ENCODE results near the gene JMJD6.

JMJD6 gene

DNA sequence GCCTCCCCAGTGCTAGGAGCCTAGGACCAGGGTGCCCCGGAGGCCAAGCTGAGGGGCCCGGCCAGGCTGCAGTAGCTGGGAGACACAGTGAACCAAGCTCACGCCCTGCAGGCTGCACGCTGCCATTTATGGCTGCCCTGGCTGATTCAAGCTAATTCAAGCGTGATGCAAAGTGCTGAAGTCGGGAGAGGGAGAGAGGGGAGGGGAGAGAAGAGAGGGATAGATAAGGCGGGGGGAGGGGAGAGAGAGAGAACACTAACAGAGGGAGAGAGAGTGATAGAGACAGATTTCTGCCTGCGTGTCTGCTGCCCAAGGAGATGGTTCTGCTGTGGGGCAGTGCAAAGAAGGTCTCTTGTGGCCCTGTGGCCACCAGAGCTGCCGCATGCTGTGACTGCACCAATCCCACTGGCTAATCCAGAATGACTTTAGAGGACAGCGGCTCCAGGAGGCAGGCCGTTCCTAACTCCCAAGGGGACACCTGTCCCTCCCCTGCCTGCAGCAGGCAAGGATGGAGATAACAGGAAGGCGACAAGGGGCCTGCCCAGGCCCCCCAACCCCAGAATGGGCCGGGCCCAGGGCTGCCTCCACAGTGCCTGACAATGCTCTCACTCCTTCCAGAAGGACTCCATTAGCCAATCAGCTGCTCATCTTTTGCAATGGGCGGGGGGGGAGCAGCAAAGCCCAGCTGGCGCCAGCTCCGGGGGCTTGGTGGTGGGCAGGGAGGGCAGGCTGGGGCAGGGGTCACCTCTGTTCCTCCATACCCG is 28.5 kb downstream of the JMJD6 start:
- DNase-seq (ENCODE audit: low spot score): no peak

DNA sequence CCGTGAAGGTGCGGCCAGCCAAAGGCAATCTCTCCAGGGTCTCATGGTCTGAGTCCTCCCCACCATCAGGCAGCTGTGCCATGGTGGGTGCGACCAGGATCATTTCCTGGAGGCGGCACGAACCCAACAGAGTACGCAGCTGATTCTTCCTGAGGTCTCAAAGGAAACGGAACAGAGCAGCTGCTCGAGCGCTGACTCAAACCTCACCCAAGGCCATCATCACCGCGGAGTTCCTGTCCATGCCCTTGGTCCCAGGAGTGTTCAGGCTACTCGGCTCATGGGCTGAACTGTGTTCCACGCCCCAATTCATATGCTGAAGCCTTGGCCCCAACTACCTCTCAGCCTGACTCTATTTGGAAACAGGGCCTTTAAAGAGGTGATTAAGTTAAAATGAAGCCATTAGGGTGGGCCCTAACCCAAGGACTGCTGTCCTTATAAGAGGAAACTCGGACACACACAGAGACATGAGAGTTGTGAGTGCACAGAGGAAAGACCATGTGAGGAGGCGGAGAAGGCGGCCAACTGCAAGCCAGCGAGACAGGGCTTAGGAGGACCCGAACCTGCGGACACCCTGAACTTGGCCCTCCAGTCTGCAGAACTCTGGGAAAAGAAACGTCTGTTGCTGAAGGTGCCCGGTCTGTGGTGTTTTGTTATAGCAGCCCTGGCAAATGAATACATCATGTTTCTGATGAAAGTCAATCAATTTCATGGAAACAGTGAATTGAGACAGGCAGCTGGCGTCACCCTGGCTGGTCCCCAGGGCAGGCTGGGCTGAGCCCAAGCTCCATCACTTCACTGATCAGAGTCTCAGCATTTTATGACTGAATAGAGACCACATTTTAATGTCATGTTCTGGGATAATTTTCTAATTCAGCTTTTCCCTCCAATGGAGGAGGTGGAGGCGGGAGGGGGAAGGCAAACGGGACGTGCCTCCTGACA is 29.4 kb downstream of the JMJD6 start:
- no peak for DNase-seq (ENCODE audit: low spot score)

DNA sequence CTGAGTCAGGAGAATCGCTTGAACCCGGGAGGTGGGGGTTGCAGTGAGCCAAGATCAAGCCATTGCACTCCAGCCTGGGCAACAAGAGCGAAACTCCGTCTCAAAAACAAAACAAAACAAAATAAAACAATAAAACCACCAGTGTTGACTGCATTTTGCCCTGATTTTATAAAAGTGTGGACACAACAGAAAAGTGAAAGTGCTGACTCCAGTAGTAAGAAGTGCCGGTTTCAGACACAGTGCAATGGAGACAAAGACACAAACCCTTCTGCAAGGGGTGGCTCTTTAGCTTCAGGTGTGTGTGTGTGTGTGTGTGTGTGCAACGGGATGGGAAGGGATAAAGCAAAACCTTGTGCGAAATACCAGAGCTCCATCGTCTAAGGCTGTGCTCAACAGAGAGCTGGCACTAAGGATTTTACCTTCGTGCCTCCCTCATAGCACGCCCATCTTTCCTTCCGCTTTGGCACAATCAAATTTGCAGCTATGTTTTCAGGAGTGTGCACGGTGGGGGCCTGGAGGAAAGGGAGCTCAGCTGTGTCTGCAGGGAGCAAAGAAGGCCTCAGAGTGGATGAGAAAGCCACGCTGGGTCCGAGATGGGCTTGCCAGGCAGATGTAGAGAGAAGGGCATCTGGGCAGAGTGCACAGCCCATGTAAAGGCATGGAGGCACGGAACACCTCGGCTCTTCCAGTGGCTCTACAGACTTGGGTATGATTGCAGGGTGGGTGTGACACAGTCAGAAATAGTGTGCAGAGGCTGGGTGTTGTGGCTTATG is 31.2 kb downstream of the JMJD6 start:
- DNase-seq (ENCODE audit: low spot score): no peak

DNA sequence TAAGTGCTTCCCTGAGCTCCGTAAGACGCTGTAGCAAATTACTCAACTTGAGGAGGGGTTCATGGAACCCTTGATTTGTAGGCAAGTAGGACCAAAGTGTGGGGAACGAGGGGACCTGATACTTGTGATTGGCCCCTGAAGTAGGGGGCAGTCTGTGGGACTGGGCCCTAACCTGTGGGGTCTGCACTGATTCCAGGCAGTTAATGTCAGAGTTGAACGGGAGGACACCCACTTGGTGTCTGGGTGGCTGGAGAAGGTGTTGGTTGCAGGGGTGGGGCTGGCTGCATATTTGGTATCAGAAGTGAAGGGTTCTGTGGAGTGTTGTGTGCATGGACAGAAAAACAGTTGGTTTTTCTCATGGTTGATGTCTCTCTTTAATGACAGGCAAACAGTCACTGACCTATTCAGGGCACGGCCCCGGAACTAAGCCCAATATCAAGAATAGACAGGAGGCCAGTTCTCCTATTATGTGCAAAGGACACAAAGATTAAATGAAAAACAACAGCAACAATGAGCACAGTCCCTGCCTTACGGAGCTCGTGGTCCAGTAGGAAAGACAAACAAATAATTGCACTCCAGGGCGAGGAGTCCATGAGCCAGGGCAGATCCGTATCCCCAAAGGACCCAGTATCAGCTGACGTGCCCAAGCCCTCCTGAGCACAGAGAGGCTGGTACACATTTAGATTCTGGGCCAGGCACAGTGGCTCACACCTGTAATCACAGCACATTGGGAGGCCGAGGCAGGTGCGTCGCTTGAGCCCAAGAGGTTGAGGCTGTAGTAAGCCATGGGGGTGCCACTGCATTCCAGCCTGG is 34.8 kb downstream of the JMJD6 start:
- DNase-seq (ENCODE audit: low spot score): no peak

DNA sequence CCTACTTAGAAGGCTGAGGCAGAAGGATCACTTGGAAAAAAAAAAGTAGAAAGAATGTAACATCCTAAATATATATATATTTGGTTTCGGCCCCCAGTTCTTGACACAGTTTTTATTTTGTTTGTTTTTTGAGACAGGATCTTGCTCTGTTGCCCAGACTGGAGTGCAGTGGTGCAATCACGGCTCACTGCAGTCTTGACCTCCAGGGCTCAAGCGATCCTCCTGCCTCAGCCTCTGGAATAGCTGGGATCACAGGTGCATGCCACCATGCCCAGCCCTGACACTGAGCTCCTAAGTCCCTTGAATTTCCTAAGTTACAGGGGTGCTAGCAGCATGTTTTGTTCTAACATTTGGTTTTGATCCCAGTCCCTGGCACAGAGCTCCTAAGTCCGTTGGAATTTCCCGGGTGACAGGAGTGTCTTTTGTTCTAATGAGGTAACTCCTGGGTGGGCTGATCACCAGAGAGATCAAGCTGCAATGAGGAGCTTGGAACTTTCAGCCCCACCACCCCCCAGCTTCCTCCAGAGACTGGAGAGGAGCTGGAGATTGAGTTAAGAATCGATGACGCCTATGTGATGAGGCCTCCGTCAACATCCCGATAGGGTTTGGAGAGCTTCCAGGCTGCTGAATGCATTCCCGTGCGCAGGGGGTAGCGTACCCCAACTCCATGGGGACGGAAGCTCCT is 35.7 kb downstream of the JMJD6 start:
- no peak for DNase-seq (ENCODE audit: low spot score)

DNA sequence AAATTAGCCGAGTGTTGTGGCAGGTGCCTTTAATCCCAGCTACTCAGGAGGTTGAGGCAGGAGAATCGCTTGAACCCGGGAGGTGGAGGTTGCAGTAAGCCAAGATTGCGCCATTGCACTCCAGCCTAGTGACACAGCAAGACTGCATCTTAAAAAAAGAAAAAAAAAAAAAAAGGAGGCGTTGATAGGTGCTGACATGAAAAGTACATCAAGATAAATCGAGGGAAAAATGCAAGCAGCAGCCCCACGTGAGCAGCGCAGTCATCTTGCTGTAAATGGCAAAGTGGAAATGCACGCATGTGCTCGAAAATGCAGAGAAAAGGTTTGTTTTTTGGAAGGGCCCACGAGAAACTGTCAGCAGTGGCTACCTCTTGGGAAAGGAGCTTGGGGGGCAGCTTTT is 36.5 kb downstream of the JMJD6 start:
- DNase-seq (ENCODE audit: low spot score): peak; percentile 69

DNA sequence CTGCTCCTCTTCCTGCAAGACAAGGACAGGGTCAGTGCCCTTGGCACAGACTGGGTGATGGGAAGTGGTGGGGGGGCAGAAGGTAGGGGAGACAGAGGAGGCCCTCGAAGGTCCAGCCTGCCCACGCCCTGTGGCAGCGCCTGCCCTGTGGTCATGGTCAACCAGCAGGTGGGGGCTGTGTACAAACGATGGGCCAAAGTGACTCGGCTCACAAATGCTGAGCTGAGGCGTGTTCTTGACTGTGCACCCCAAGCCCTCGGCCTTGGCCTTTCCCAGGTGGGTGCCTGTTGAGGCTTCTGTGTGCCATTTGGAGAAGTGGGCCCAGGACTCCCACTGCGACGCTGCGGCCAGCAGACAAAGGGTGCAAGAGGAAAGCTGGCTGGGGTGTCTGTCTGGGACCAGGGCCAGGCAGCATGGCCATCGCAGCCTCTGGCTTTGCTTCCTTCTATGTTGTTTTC is 38.2 kb downstream of the JMJD6 start:
- DNase-seq (ENCODE audit: low spot score): no peak

DNA sequence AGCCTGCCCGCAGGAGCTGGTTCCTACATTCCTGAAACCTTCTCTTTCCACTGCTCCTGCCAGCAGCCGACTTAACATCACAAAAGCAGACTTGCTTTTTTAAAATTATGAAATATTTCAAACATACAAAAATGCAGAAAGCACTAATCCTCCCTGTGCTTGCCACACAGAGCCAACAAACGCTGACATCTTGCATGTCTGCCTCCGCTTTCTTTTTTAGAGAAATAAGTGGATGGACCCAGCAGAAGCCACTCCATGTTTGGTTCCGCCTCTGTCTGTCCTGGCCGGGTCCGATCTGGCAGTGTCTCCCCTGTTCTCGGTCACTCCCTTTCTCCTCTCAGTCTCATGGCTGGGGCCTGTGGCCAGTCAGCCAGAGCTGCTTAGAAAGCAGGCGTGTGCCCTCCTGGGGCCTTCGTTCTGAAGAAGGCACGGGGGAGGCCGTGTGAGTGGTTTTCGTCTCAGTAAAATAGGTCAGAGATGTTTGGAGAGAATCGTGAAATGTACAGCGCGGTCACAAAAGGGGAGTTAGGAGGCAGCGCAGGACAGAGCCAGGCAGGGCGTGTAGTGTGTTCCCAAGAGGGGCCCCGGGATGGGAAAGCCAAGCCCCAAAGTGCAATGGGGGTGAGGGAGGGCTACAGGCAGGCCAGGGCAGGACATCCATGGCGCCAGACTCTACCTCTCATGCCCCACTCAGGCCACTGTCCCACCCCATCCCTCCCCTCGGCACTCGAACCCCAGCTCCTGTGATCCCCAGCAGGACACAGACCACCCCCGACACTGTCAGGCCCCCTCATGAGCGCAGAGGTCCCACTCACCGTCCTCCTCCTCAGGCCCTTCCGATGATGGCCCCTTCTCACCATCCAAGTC is 38.9 kb downstream of the JMJD6 start:
- DNase-seq (ENCODE audit: low spot score): no peak

DNA sequence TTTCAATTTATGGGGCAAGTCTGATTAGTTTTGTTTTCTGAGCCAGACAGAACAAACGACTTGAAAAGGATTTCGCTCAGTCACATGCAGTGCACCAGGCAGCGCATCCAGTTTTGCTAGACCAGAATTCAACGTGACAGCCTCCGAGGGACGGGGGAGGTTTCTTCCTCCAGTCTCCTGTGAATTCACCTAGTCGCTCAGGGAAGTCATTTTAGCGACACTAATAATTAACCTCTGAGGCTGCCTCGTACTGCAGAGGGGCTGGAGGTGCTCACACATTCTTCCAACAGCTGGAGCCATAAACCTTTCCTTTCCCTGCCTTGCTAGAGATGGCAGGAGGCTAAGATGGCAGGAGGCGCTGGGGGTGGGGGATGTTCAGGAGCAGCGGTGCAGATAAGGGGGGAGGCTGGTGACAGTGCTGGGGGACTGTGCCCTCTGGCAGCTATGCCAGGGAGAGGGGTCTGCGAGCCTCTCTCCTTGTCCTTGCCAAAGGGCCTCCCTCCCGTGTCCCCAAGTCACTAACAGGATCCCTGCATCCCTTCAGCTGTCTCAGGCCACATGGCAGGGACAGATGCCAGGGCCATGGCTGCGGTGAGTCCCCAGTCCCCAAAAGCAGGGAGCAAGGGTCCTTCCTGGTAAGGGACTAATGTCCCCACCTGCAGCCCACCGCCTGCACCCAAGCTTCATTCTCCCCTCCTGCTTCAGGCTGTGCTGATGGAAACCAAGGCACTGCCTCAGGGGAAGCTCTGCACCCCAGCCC is 39.7 kb downstream of the JMJD6 start:
- peak; percentile 81 for DNase-seq (ENCODE audit: low spot score)

DNA sequence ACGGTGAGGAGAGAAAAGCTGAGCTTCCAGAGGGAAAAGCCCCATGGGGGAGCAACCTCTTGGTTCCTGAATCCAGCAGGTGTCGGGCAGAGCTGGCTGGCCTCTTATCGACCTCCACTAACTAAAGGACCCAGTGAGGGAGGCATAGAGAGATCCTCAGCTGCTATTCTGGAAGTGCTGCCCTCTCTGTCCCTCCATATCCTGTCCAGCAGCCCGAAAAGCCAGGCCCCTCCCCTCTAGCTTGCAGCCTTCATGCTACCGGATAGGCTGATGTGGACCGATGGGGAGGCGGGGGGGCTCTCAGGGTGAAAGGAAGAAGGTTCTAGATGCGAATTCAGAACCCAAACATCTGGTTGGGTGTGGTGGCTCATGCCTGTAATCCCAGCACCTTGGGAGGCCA is 40.6 kb downstream of the JMJD6 start:
- no peak for DNase-seq (ENCODE audit: low spot score)

DNA sequence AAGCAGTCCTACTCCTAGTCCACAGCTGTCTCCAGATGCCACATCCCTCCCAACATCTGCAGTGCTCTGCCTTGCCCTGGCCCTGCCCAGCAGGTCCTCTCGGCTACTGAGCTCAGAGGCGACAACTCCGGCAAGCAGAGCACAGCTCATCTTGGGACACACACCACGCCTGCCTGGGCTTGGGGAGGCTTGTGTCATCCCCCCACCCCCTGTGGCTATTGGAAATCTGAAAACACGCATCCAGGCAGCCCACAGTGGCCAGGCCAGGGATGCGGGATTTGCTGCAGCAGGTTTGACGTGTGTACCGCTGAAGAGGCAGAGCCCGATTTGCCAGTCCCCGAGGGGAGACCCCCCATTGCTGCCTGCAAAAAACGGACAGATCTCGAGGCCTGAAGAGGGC is 41.0 kb downstream of the JMJD6 start:
- no peak for DNase-seq (ENCODE audit: low spot score)

DNA sequence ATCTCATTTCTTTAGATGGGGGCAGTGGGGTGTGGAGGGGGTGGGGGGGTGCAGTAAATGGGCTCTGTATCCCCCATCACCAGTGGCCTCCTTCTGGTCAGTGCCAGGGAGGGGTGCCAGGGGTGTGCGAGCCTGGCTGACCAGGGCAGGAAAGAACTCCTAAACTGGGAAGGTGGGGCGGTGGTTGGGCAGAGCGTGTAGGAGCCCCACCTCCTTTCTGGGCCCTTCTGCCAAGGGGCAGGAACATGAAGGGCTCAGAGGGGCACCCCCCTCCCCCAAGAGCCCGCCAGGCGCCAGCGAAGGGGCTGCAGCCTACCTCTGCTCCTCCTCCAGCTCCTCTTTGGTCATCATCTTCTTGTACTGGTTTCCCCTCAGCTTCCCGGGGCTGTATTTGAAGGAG is 41.6 kb downstream of the JMJD6 start:
- DNase-seq (ENCODE audit: low spot score): no peak

DNA sequence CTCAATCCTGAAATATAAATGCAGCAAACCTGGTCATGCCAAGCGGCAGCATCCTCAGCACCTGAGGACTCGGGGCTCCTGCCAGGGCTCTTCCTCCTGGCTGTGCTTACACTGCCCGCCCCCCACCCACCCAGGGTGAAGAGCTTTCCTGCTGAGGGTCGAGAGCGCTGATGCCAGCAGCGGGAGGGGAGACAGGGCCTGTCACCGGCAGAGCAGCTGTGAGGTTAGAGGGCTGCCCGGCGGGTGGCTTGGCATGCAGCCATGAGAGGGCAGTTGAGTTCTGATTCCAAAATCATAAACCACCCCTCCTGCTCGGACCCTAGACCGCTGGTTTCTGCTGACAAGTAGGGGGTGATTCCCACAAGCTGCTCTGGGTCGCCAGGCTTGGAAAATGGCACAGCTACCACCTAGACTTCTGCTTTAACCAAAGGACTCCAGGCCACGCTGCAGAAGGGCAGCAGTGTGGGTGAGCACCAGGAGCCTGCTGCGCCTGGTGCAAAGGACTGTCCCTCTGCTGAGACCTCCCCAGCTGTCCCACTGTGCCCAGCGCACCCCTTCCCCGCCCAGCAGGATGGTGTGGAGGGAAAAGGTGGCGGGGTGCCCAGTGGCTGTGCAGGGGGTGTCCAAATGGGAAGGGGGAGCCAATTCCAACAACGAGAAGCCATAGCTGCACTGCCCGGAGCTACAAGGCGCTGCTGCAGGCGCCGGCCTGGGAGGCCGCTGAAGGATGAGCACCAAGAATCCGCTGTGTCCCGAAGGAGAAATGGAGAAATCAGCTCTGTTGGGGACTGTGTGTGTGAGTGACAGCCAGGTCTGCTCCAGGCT is 42.3 kb downstream of the JMJD6 start:
- no peak for DNase-seq (ENCODE audit: low spot score)

DNA sequence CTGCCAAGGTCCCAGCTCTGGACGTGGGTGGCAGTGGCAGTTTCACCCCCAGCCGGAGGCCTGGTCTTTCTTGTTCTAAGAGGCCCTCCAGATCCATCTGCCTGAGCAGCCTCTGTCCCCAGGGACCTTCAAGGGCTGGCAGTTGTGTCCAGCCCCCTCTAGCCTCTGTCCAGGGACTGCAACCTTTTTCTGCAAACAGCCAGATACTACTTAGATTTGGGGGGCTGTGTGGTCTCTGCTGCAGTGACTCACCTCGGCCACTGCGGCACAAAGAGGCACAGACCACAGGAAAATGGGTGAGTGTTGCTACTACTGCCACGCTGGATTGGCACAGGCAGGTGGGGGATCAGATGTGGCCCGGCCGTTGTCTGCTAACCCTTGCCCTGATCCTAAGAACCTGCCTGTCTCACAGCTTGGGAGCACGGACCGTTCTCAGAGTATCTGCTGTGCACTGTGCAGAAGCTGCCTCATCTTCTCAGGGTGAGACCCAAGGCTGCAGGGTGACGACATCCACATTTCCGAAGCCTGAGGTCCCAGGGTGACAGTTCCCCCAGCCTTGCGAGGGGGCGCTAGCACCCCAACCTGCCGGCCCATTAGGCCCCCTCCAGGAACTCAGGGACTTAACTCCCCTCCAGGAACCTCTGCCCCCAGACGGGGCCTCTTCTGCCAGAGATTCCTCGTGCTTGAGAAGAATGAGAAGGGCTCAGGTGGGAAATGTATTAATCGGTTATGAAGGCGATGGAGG is 43.2 kb downstream of the JMJD6 start:
- no peak for DNase-seq (ENCODE audit: low spot score)

DNA sequence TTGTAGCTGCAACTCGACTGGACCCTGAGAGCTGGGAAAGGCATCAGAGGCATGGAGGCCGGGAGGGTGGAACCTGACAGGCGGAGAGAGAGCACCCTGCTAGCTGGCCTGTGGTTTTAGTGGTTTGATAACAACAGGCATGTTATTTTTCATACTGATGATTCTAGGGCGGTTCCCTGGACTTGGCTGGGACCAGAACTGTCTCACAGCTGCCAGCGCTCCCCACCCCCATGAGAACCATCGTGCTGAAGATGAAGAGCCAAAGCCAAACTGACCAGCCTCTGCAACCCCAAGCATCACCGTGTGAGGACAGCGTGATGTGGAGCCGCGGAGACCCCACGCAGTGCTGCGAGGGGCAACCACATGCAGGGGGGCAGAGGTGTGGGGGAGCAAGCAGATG is 44.1 kb downstream of the JMJD6 start:
- DNase-seq (ENCODE audit: low spot score): no peak

DNA sequence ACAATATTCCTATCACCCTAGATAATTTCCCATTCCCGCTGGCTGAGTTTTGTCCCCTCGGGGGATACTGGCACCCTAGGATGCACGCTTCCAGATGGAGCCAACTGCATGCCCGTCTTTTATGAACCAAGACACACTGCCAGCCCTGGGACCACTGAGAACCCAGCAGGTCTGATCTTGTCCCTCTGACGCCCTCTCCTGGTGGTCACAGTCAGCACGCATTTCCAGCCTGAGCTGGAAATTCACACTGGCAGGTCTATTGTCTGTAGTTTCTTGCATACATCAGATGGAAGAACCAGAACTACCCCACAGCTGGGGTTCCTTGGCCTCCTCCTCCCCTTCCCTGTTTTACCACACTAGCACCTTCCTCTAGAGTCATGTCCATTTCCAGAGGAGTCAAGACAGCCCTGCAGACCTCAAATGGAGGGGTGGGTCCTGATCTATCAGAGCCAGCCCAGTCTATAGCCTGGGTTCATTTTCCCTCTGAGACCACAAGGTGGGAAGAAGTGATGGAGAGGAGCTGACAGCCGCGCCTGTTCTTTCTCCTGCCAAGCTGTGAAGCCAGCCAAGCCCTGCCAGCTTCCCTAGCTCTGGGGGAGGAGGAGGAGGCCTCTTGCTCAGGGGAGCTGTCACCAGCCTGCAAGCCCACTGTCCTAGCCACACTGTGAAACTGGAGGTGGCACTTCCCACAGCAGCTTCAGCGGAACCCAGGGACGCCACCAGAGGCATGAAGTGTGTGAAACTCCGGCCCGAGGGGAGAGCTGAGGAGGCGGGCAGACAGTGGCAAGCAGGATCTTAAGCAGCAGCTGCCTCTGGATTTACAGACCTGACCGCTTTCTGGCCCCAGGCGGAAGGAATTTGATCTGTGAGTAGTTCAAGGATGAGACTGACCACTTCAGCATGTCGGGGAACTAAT is 44.9 kb downstream of the JMJD6 start:
- peak; percentile 55 for DNase-seq (ENCODE audit: low spot score)
